Measurements from ENCODE around the gene SIGLEC5. TPM values are rescaled to one million over a fixed set of nuclear protein-coding genes. Genes with fewer than 3 reads are reported as not detected.

The SIGLEC5 gene
- total RNA-seq, 1 donor from 2014 or later: not detected

- DNase-seq: no peak
These were observed 42.7 kb downstream of the SIGLEC5 start for GRCh38 chr19:51587264-51588191.

- no peak for DNase-seq
These were observed 43.4 kb downstream of the SIGLEC5 start for GRCh38 chr19:51586799-51587198.

GRCh38 chr19:51586103-51586728 is 44.0 kb downstream of the SIGLEC5 start:
- no peak for DNase-seq

- no peak for DNase-seq
These were observed 53.4 kb downstream of the SIGLEC5 start for GRCh38 chr19:51576850-51577249.

GRCh38 chr19:51573331-51573730 is 56.9 kb downstream of the SIGLEC5 start:
- DNase-seq: peak; percentile 51

GRCh38 chr19:51572908-51573307 is 57.3 kb downstream of the SIGLEC5 start:
- DNase-seq: peak; percentile 72

- DNase-seq: peak; percentile 58
These were observed 57.8 kb downstream of the SIGLEC5 start for GRCh38 chr19:51572410-51572809.

GRCh38 chr19:51571599-51571998 is 58.6 kb downstream of the SIGLEC5 start:
- peak; percentile 26 for DNase-seq

- DNase-seq: peak; percentile 98
These were observed 59.1 kb downstream of the SIGLEC5 start, which contains the start of gene ZNF175 for GRCh38 chr19:51570962-51571575. Gene ZNF175, plus strand, starts transcription at chr19:51571283. Its CDS starts 2,047 bp downstream, at chr19:51573330.

GRCh38 chr19:51568456-51568855 is 61.7 kb downstream of the SIGLEC5 start:
- no peak for DNase-seq

GRCh38 chr19:51567583-51567982 is 62.6 kb downstream of the SIGLEC5 start:
- no peak for DNase-seq

GRCh38 chr19:51566489-51567100 is 63.6 kb downstream of the SIGLEC5 start:
- no peak for DNase-seq

- no peak for DNase-seq
These were observed 64.6 kb downstream of the SIGLEC5 start for GRCh38 chr19:51565583-51565982.

GRCh38 chr19:51564791-51565190 is 65.4 kb downstream of the SIGLEC5 start:
- DNase-seq: no peak

Other genes with a start within 250 kb of the SIGLEC5 start
- not detected in 2 replicates for gene LIM2, start 242.4 kb downstream of the SIGLEC5 start, total RNA-seq
- not detected in 2 replicates for gene C19orf84, start 239.8 kb downstream of the SIGLEC5 start, total RNA-seq
- not detected in 2 replicates for gene SIGLEC10, start 212.8 kb downstream of the SIGLEC5 start, total RNA-seq
- not detected in 2 replicates for gene SIGLEC8, start 171.9 kb downstream of the SIGLEC5 start, total RNA-seq
- not detected in 2 replicates for gene CEACAM18, start 151.9 kb downstream of the SIGLEC5 start, total RNA-seq
- not detected in 2 replicates for gene SIGLEC12, start 128.6 kb downstream of the SIGLEC5 start, total RNA-seq
- gene SIGLEC6, start 98.7 kb downstream of the SIGLEC5 start, total RNA-seq: not detected in 2 replicates
- gene ZNF175, start 59.1 kb downstream of the SIGLEC5 start, total RNA-seq: 4.3 and 8.3 TPM in 2 replicates
- not detected in 2 replicates for gene SIGLEC14, start 16.4 kb upstream of the SIGLEC5 start, total RNA-seq
- 3.5 and 12.9 TPM in 2 replicates for gene SPACA6, start 62.9 kb upstream of the SIGLEC5 start, total RNA-seq
- 0.14 and 0.17 TPM in 2 replicates for gene HAS1, start 93.6 kb upstream of the SIGLEC5 start, total RNA-seq
- not detected in 2 replicates for gene FPR1, start 121.5 kb upstream of the SIGLEC5 start, total RNA-seq
- not detected in 2 replicates for gene FPR2, start 130.8 kb upstream of the SIGLEC5 start, total RNA-seq
- gene FPR3, start 164.8 kb upstream of the SIGLEC5 start, total RNA-seq: not detected in 2 replicates